Mucosa of stomach (tissue), 1 donor: Measurements from ENCODE around the gene C2orf80.

Experiments used
- H3K27me3 ChIP-seq: one replicate; pipeline ENCODE4 v1.7.0; 2013; ENCODE audit warnings: mild to moderate bottlenecking, low read length; ENCODE audit not compliant: control insufficient read depth, insufficient read depth
- H3K36me3 ChIP-seq: one replicate; pipeline ENCODE4 v1.7.0; 2013; ENCODE audit warnings: low read length; ENCODE audit not compliant: control insufficient read depth, insufficient read depth
- H3K4me1 ChIP-seq: one replicate; pipeline ENCODE4 v1.7.0; 2013; ENCODE audit warnings: mild to moderate bottlenecking, low read length; ENCODE audit not compliant: control insufficient read depth, insufficient read depth
- H3K4me3 ChIP-seq: one replicate; pipeline ENCODE4 v1.7.0; 2013; ENCODE audit warnings: low read length
- H3K9ac ChIP-seq: one replicate; pipeline ENCODE4 v1.7.0; 2013; ENCODE audit warnings: mild to moderate bottlenecking, low read length, moderate library complexity
- H3K9me3 ChIP-seq: one replicate; pipeline ENCODE4 v1.7.0; 2013; ENCODE audit warnings: mild to moderate bottlenecking, low read length, moderate library complexity; ENCODE audit not compliant: control insufficient read depth
- donor health status: Pancreatic carcinoma.

Gene C2orf80

GRCh38 chr2:208204166-208204565 lies 14.3 kb upstream of the C2orf80 start:
- Histone ChIP-seq H3K4me3 (no peak overlapping the region), H3K9me3 (no peaks in the 10 kb centered on the region), H3K27me3 (no peaks in the 10 kb centered on the region), H3K4me1 (no peaks in the 10 kb centered on the region), H3K36me3 (no peaks in the 10 kb centered on the region), H3K9ac (no peak overlapping the region)

DNA sequence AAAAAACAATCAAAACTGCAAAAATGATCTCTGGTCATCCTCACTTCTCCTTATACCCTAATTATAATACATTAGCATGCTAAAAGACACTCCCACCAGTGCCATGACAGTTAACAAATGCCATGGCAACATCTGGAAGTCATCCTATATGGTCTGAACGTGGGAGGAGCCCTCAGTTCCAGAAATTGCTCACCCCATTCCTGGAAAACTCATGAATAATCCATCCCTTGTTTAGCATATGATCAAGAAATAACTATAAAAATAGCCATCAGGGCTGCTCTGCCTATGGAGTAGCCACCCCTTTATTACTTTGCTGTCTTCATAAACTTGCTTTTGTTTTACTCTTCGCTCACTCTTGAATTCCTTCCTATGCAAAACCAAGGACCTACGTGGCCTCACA lies 5.7 kb upstream of the C2orf80 start:
- H3K9ac ChIP-seq = no peak overlapping the region
- no peaks in the 10 kb centered on the region for H3K27me3 ChIP-seq
- no peaks in the 10 kb centered on the region for H3K36me3 ChIP-seq
- peaks cover 7% of the 10 kb centered on the region for H3K4me1 ChIP-seq
- H3K9me3 ChIP-seq = no peaks in the 10 kb centered on the region
- H3K4me3 ChIP-seq = no peak overlapping the region

- no peaks in the 10 kb centered on the region for H3K9me3 ChIP-seq
Observed at GRCh38 chr2:208192611-208193236, 2.9 kb upstream of the C2orf80 start.

GRCh38 chr2:208189069-208189809 lies 591 bp downstream of the C2orf80 start:
- Histone ChIP-seq H3K36me3 (no peaks in the 10 kb centered on the region), H3K4me1 (peaks cover 7% of the 10 kb centered on the region), H3K4me3 (no peak overlapping the region), H3K27me3 (peaks cover 3% of the 10 kb centered on the region), H3K9ac (no peak overlapping the region), H3K9me3 (no peaks in the 10 kb centered on the region)

More at GRCh38 chr2:208192611-208193236, 2.9 kb upstream of the C2orf80 start:
- Histone ChIP-seq H3K9ac (no peak overlapping the region), H3K27me3 (peaks cover 3% of the 10 kb centered on the region), H3K4me3 (no peak overlapping the region), H3K4me1 (peaks cover 7% of the 10 kb centered on the region), H3K36me3 (no peaks in the 10 kb centered on the region)

- Histone ChIP-seq H3K4me3 (no peak overlapping the region), H3K27me3 (peaks cover 3% of the 10 kb centered on the region), H3K36me3 (no peaks in the 10 kb centered on the region), H3K9ac (no peak overlapping the region), H3K9me3 (no peaks in the 10 kb centered on the region), H3K4me1 (no peaks in the 10 kb centered on the region)
Observed at GRCh38 chr2:208186893-208187292, 2.9 kb downstream of the C2orf80 start.

GRCh38 chr2:208186465-208186864 lies 3.4 kb downstream of the C2orf80 start:
- Histone ChIP-seq H3K36me3 (no peaks in the 10 kb centered on the region), H3K9me3 (no peaks in the 10 kb centered on the region), H3K9ac (no peak overlapping the region), H3K27me3 (peaks cover 3% of the 10 kb centered on the region), H3K4me3 (no peak overlapping the region), H3K4me1 (no peaks in the 10 kb centered on the region)

GRCh38 chr2:208183972-208184705 lies 5.7 kb downstream of the C2orf80 start:
- Histone ChIP-seq H3K27me3 (no peaks in the 10 kb centered on the region), H3K9ac (no peak overlapping the region), H3K9me3 (no peaks in the 10 kb centered on the region), H3K4me3 (no peak overlapping the region), H3K4me1 (no peaks in the 10 kb centered on the region), H3K36me3 (no peaks in the 10 kb centered on the region)

- no peaks in the 10 kb centered on the region for H3K36me3 ChIP-seq
- no peak overlapping the region for H3K4me3 ChIP-seq
- no peaks in the 10 kb centered on the region for H3K4me1 ChIP-seq
- no peak overlapping the region for H3K9ac ChIP-seq
- no peaks in the 10 kb centered on the region for H3K27me3 ChIP-seq
- H3K9me3 ChIP-seq = no peaks in the 10 kb centered on the region
Observed at GRCh38 chr2:208183526-208183925, 6.3 kb downstream of the C2orf80 start.

DNA sequence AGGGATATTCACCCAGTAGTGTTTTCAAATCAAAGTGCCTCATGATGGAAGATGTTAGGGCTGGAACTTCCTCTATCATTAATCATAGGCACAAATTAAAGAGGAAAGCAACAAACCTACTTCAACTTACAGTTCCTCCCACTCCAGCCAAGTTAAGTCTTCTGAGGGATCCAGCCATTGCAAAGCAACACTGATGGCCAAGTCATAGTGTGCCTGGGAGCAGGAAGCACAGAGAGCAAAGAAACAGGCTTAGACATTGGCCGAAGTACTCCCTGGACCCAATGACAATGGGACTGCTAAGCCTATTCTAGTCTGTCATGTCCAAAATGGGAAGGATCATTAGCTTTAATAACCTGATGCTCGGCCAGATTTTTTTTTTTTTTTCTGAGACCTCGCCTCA lies 7.0 kb downstream of the C2orf80 start:
- no peak overlapping the region for H3K4me3 ChIP-seq
- H3K27me3 ChIP-seq = no peaks in the 10 kb centered on the region
- H3K9ac ChIP-seq = no peak overlapping the region
- H3K36me3 ChIP-seq = no peaks in the 10 kb centered on the region
- H3K4me1 ChIP-seq = no peaks in the 10 kb centered on the region
- H3K9me3 ChIP-seq = no peaks in the 10 kb centered on the region

- Histone ChIP-seq H3K27me3 (no peaks in the 10 kb centered on the region), H3K9me3 (no peaks in the 10 kb centered on the region), H3K4me1 (peaks cover 5% of the 10 kb centered on the region), H3K4me3 (no peak overlapping the region), H3K9ac (no peak overlapping the region), H3K36me3 (no peaks in the 10 kb centered on the region)
Observed at GRCh38 chr2:208179028-208179609, 10.7 kb downstream of the C2orf80 start.

DNA sequence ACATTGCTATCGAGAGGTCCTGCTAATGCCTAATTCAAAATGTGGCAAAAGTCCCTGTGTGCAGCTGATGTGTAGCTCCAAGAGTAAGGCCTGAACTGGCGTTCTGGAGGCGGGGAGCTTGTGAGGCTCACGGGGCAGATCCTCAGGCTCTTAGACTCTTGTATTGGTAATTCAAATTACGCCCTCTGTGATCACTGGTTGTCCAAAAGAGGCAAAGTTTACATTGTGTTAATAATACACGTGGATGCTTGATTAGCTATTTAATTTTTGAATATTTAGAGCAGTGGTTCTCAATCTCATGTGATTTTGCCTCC lies 14.0 kb downstream of the C2orf80 start:
- Histone ChIP-seq H3K27me3 (no peaks in the 10 kb centered on the region), H3K36me3 (no peaks in the 10 kb centered on the region), H3K4me3 (no peak overlapping the region), H3K9me3 (no peaks in the 10 kb centered on the region), H3K4me1 (peaks cover 5% of the 10 kb centered on the region), H3K9ac (no peak overlapping the region)
